GM19372 (cell line): Measurements from ENCODE around the gene DAB2.
A peak's percentile ranks its signal among the peaks of the same experiment; 100 is the strongest.

Experiments used
- ATAC-seq: cut with Tn5 transposase; IDR thresholded peaks from one replicate; pipeline ENCODE4 v1.9.1; 2021; ENCODE audit warnings: mild to moderate bottlenecking, low read depth, moderate library complexity; ENCODE audit not compliant: unreplicated experiment

The DAB2 gene

DNA sequence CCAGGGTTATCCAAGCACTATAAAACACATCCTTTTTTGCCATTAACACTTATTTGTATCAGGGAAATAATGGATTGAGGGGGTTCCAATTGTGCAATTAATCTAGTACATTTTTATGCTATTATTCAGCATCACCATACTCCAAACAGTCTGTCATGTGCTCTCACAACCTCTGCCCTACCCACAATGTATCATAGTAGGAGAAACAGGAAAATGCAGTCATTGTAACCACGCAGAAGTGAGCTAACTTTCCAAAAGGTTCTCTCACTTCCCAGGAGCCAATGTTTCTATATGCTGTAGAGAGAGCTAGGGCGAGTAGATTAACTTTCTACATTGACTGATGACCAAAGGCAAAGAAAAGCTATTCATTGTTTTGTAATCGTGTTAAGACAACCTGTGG lies 29.8 kb downstream of the DAB2 start:
- no peak for ATAC-seq

- no peak for ATAC-seq
These were observed 33.8 kb downstream of the DAB2 start for GRCh38 chr5:39390945-39391344.

GRCh38 chr5:39387293-39387692 lies 37.5 kb downstream of the DAB2 start:
- ATAC-seq: no peak

- no peak for ATAC-seq
These were observed 40.5 kb downstream of the DAB2 start for GRCh38 chr5:39384271-39384670.

GRCh38 chr5:39381376-39381775 lies 43.4 kb downstream of the DAB2 start:
- ATAC-seq: no peak

DNA sequence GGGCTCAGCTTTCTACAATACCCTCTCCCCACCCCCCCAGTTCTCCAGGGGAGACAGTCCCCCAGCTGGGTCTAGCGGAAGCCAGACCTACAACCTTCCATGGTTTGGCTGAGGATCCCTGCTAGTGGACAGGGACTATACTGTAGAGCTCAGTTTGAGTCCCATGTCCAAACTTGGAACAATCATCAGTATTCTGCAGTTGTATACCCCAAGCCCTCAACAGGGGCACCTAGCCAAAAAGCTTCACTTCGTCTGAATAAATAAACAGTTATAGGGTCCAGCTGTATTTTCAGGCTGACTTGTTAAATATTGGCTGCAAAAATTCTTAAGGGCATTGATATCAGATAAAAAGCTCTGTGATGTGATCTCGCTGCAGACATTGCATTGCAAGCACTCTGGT lies 45.1 kb downstream of the DAB2 start:
- ATAC-seq: no peak

DNA sequence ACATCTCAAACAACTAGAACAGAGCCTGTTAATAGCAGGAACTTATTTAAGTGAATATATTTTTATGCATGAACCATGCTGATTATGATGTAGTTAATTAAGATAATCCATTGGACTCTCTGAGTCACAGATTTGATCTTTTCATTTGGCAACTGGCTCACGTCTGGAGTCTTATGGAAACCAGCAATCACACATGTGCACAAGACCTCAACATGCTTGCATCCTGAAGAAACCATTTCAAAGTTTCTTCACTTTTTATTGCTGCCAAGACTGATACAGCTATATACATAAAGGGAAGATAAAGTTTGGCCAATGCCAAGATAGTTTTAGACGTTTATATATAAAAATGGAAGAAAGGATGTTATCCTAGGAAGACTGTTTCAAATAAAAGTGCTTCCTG lies 47.2 kb downstream of the DAB2 start:
- ATAC-seq: no peak

- peak; percentile 84 for ATAC-seq
These were observed 48.5 kb downstream of the DAB2 start for GRCh38 chr5:39376293-39376714.

GRCh38 chr5:39373791-39374190 lies 51.0 kb downstream of the DAB2 start:
- no peak for ATAC-seq

DNA sequence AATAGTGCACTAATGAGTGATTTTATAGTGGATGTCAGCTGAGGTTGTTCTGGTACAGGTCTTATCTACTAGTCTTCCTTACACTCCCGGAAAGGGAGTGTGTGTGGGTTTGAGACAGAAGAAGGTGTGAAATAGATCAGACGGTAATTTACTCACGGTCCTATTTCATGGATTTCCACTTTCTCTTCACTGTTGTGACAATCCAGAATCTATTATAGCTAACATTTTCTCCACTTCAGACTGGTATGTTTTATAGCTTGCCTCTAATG lies 53.5 kb downstream of the DAB2 start:
- ATAC-seq: no peak

DNA sequence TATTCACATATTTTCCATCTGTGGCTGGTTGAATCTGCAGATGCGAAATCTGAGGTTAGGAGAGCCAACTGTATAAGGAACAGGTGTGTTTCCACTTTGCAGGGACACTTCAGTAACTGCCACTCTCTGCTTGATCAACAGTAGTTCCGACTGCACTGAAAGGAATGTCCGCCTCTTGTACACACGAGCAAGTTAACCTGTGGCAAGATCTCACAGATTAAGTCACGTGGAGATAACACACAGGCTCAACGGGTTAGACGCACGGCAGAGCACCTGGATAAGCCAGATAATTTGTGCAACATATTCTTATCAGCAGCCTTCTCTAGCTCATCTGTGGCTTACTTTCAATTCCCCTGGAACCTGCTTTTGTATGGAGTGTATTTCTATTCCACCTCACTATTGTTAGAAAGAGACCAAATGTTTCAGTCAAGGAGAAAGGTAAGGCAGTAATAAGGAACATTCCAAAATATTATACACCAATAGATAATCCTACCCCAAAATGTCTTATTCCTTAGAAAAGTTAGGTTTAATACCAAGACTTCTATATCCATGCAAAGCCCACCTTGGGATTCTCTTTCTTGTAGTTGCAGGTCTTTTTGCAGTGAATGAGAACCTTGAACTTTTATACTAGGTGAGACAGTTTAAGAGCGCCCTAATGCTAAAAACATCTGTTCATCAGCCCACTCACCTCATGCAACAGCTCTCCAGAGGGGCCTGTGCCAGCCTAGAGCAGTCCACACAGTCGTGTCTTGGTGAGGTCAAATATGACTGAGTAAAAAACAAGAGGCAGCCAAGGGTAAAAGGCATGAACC lies 54.0 kb downstream of the DAB2 start:
- ATAC-seq: no peak

GRCh38 chr5:39369123-39369815 lies 55.5 kb downstream of the DAB2 start:
- no peak for ATAC-seq

GRCh38 chr5:39368116-39368515 lies 56.7 kb downstream of the DAB2 start:
- no peak for ATAC-seq

GRCh38 chr5:39367711-39368110 lies 57.1 kb downstream of the DAB2 start:
- no peak for ATAC-seq

- ATAC-seq: no peak
These were observed 60.4 kb downstream of the DAB2 start, which contains the start of gene C9 for GRCh38 chr5:39364367-39364766. C9 (minus strand) TSS chr5:39364495; CDS start chr5:39364464, 31 bp downstream.

DNA sequence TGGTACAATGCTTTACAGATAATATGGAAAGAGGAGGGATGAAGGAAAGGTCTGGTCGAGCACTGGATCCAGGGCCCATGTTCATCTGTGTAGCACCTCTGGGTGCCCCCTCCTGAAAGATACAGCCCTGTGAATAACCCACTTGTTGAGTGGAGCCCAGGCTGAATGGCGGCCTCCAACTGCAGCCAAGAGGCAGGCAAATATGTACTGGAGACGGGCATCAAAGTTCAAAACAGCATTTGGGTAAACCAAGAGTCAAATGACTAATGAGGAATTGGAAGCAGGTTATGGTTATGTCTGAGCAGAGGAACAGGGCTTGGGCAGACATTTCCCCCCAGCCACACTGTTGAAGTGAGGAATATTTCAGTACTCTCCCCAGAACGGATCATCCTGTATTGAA lies 61.6 kb downstream of the DAB2 start:
- ATAC-seq: no peak

GRCh38 chr5:39362646-39363045 lies 62.1 kb downstream of the DAB2 start:
- no peak for ATAC-seq

GRCh38 chr5:39361306-39361705 lies 63.5 kb downstream of the DAB2 start:
- ATAC-seq: no peak

DNA sequence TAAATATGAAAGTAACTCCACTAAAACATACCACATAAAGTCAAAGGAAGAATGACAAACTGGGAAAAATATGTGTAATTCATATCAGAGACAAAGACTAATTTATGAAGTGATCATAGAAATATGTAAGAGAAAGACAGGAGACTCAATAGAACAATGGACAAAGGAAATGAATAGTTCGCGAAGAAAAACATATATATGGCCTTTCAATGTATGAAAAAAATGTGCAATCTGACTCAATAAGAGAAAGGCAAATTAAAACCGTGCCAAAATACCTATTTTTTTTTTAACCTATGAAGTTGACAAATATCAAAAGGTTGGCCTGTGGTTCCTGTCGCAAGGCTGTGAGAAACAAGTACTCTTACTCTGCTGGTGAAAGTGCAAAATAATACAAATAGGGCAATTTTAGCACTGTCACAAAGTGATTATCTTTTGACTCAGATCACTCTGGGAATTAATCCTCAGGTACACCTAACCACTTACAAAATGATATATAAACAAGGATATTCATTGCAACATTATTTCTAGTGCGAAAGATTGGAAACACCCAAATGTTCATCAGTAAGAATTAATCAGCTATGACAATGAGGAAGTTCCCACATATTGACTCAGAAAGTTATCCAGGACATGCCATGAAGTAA lies 64.2 kb downstream of the DAB2 start:
- ATAC-seq: no peak

DNA sequence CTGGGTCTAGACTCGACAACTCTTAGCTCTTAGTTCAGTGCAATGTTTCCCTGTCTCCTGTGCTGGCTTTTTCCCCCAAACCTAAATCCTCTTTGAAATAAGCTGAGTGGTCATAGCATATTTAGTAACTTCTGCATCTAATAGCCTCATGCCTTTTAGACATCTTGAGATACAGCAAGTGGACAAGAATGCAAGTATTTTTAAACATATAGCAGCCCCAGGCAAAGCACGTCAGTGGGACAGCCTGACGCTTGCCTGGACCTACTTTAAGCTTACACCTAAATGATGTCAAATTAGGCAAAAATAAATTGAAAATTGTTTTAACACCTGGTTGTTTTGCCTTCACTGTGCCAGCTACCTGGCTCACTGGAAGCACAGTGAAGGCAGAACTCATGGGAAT lies 68.5 kb downstream of the DAB2 start:
- no peak for ATAC-seq

GRCh38 chr5:39355324-39355723 lies 69.5 kb downstream of the DAB2 start:
- no peak for ATAC-seq
